ENCODE measurements around the gene DOCK1.

The DOCK1 gene

DNA sequence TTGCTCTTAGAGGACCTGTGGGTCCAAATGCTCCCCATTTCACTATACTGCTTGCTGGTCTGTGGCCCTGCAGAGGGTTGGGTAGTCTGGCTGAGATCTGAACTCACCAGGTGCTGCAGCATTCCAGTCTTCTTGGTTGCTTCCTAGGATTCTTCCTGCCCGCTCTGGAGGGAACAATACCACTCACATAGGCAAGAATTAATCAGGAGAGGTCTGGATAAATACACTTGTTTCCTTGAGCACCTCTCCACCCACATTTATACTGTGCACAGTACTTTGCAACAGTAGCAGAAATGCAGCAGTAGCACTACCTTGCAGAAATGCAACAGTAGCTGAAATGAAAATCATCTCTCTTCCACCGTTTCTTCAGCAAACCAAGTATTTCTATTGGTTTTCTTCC, 165.9 kb downstream of the DOCK1 start:
- Histone ChIP-seq H3K79me2 (ENCODE audit: insufficient read depth, low read length) (no peaks in the 10 kb centered on the region), H3K4me1 (ENCODE audit: insufficient read depth, low read length) (no peaks in the 10 kb centered on the region), H3K4me3 (ENCODE audit: low read depth in 1 of 2, low read length in 2 of 2) (no peak overlapping the region), H2AFZ (ENCODE audit: low read depth, low read length) (no peak overlapping the region), H3K27me3 (ENCODE audit: insufficient read depth, low read length, poor library complexity) (no peaks in the 10 kb centered on the region), H3K4me2 (ENCODE audit: insufficient read depth, low read length) (no peak overlapping the region), H3K9ac (ENCODE audit: low read depth, low read length) (no peak overlapping the region), H4K20me1 (ENCODE audit: insufficient read depth, low read length) (no peaks in the 10 kb centered on the region), H3K36me3 (ENCODE audit: insufficient read depth, low read length) (no peaks in the 10 kb centered on the region), H3K9me3 (ENCODE audit: insufficient read depth, low read length, severe bottlenecking) (no peaks in the 10 kb centered on the region), H3K27ac (ENCODE audit: low read length) (no peak overlapping the region)
- DNase-seq (no peak), ATAC-seq (ENCODE audit: insufficient read depth, low read depth) (no peak)
- TF ChIP-seq, protein P1, sequence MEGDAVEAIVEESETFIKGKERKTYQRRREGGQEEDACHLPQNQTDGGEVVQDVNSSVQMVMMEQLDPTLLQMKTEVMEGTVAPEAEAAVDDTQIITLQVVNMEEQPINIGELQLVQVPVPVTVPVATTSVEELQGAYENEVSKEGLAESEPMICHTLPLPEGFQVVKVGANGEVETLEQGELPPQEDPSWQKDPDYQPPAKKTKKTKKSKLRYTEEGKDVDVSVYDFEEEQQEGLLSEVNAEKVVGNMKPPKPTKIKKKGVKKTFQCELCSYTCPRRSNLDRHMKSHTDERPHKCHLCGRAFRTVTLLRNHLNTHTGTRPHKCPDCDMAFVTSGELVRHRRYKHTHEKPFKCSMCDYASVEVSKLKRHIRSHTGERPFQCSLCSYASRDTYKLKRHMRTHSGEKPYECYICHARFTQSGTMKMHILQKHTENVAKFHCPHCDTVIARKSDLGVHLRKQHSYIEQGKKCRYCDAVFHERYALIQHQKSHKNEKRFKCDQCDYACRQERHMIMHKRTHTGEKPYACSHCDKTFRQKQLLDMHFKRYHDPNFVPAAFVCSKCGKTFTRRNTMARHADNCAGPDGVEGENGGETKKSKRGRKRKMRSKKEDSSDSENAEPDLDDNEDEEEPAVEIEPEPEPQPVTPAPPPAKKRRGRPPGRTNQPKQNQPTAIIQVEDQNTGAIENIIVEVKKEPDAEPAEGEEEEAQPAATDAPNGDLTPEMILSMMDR (IDR thresholded peaks at IDR 0.05; ENCODE audit: borderline replicate concordance, extremely low read depth, low read length, poor library complexity, severe bottlenecking): no peak
- TF ChIP-seq EZH2 (IDR thresholded peaks at IDR 0.05; ENCODE audit: borderline replicate concordance, low read depth, low read length, severe bottlenecking): no peak

DNA sequence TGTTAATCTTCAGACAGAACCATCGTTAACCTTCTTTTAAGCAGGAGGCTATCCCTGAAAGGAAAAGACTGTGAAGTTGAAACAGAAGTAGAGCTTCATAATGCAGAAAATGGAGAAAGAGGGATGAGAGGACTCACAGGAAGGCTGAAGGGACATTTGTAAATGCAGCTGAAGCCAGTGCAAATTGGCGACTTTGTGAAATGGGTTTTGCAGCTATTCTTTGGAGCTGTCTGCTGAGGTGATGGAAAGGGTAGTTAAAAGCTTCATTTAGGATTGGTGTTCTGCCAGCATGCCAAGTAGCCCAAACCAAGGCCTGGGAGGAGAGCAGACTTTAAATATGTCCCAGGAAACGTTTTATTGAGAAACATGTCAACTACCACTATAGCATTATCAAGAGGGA, 168.4 kb downstream of the DOCK1 start:
- Histone ChIP-seq H3K36me3 (ENCODE audit: insufficient read depth, low read length) (no peaks in the 10 kb centered on the region), H3K27me3 (ENCODE audit: insufficient read depth, low read length, poor library complexity) (no peaks in the 10 kb centered on the region), H3K27ac (ENCODE audit: low read length) (no peak overlapping the region), H3K79me2 (ENCODE audit: insufficient read depth, low read length) (no peaks in the 10 kb centered on the region), H3K9ac (ENCODE audit: low read depth, low read length) (no peak overlapping the region), H4K20me1 (ENCODE audit: insufficient read depth, low read length) (no peaks in the 10 kb centered on the region), H2AFZ (ENCODE audit: low read depth, low read length) (no peak overlapping the region), H3K4me2 (ENCODE audit: insufficient read depth, low read length) (no peak overlapping the region), H3K4me1 (ENCODE audit: insufficient read depth, low read length) (no peaks in the 10 kb centered on the region), H3K9me3 (ENCODE audit: insufficient read depth, low read length, severe bottlenecking) (no peaks in the 10 kb centered on the region), H3K4me3 (ENCODE audit: low read depth in 1 of 2, low read length in 2 of 2) (no peak overlapping the region)
- TF ChIP-seq EZH2 (IDR thresholded peaks at IDR 0.05; ENCODE audit: borderline replicate concordance, low read depth, low read length, severe bottlenecking): no peak
- TF ChIP-seq, protein P1 (IDR thresholded peaks at IDR 0.05; ENCODE audit: borderline replicate concordance, extremely low read depth, low read length, poor library complexity, severe bottlenecking): no peak
- DNase-seq: no peak
- ATAC-seq (ENCODE audit: insufficient read depth, low read depth): no peak

GRCh38 chr10:127079392-127079791, 174.2 kb downstream of the DOCK1 start:
- no peaks in the 10 kb centered on the region for H3K4me1 ChIP-seq (ENCODE audit: insufficient read depth, low read length)
- H2AFZ ChIP-seq (ENCODE audit: low read depth, low read length): no peak overlapping the region
- no peak for DNase-seq
- ATAC-seq (ENCODE audit: insufficient read depth, low read depth): no peak
- H3K36me3 ChIP-seq (ENCODE audit: insufficient read depth, low read length): no peaks in the 10 kb centered on the region
- no peak overlapping the region for H3K27ac ChIP-seq (ENCODE audit: low read length)
- TF ChIP-seq, protein P1 (IDR thresholded peaks at IDR 0.05; ENCODE audit: borderline replicate concordance, extremely low read depth, low read length, poor library complexity, severe bottlenecking): no peak
- TF ChIP-seq EZH2 (IDR thresholded peaks at IDR 0.05; ENCODE audit: borderline replicate concordance, low read depth, low read length, severe bottlenecking): no peak
- H4K20me1 ChIP-seq (ENCODE audit: insufficient read depth, low read length): no peaks in the 10 kb centered on the region
- no peaks in the 10 kb centered on the region for H3K27me3 ChIP-seq (ENCODE audit: insufficient read depth, low read length, poor library complexity)
- no peaks in the 10 kb centered on the region for H3K9me3 ChIP-seq (ENCODE audit: insufficient read depth, low read length, severe bottlenecking)
- no peak overlapping the region for H3K9ac ChIP-seq (ENCODE audit: low read depth, low read length)
- no peak overlapping the region for H3K4me3 ChIP-seq (ENCODE audit: low read depth in 1 of 2, low read length in 2 of 2)
- H3K79me2 ChIP-seq (ENCODE audit: insufficient read depth, low read length): no peaks in the 10 kb centered on the region
- H3K4me2 ChIP-seq (ENCODE audit: insufficient read depth, low read length): no peak overlapping the region

- Histone ChIP-seq H2AFZ (ENCODE audit: low read depth, low read length) (no peak overlapping the region), H3K9me3 (ENCODE audit: insufficient read depth, low read length, severe bottlenecking) (no peaks in the 10 kb centered on the region), H3K79me2 (ENCODE audit: insufficient read depth, low read length) (no peaks in the 10 kb centered on the region), H4K20me1 (ENCODE audit: insufficient read depth, low read length) (no peaks in the 10 kb centered on the region), H3K4me2 (ENCODE audit: insufficient read depth, low read length) (no peak overlapping the region), H3K36me3 (ENCODE audit: insufficient read depth, low read length) (no peaks in the 10 kb centered on the region), H3K4me3 (ENCODE audit: low read depth in 1 of 2, low read length in 2 of 2) (no peak overlapping the region), H3K4me1 (ENCODE audit: insufficient read depth, low read length) (no peaks in the 10 kb centered on the region), H3K27ac (ENCODE audit: low read length) (no peak overlapping the region), H3K9ac (ENCODE audit: low read depth, low read length) (no peak overlapping the region), H3K27me3 (ENCODE audit: insufficient read depth, low read length, poor library complexity) (no peaks in the 10 kb centered on the region)
- DNase-seq: no peak
- no peak for ATAC-seq (ENCODE audit: insufficient read depth, low read depth)
- TF ChIP-seq EZH2 (IDR thresholded peaks at IDR 0.05; ENCODE audit: borderline replicate concordance, low read depth, low read length, severe bottlenecking): no peak
- TF ChIP-seq, protein P1 (IDR thresholded peaks at IDR 0.05; ENCODE audit: borderline replicate concordance, extremely low read depth, low read length, poor library complexity, severe bottlenecking): no peak
Measured at GRCh38 chr10:127080317-127080716, 175.1 kb downstream of the DOCK1 start.

All from DND-41 (cell line).